Measurements from ENCODE around the gene SV2A. TPM values are rescaled to one million over a fixed set of nuclear protein-coding genes. Genes with fewer than 3 reads are reported as not detected.

Gene SV2A
- total RNA-seq, 1 donor from 2014 or later: 12.7 TPM

DNA sequence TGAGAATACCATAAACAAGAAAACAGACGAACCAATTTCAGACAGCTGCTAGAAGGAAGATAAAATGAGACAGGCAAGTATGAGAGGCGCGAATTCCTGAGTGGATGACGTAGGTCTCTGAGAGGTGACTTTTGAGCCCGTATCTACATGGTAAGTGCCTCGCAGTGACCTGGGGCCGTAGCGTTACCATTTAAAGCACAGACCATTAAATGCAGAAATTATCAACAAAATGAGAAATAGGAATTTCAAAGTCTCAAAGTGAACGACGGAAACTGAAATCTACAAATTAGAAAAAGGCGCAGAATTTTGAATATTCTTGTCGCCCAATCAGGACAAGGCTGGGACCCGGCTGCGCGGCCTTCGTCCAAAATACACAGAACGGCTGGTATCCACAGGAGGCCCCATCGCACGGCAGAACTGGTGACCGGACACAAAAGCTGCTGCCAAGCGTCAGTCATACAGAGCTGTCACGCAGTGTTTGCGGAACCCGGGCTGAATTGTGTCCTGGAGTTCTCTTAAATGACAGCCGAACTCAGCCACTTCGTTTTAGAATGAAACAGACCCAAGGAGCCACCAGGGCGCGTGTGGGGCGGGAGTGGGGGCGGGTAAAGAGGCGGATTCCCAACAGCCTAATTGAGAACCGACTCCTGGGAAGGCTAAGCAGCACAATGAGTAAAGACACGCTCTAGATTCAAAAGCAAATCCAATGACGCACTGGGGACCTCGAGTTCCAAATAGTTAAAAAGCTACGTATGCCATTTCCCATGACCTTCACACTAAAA lies 32.1 kb downstream of the SV2A start:
- peak; percentile 40 for DNase-seq (ENCODE audit: low spot score)
- no peaks in the 10 kb centered on the region for H3K4me1 Mint-ChIP-seq (ENCODE audit: unreplicated experiment)
- H3K27ac Mint-ChIP-seq (ENCODE audit: unreplicated experiment): no peak overlapping the region
- no peaks in the 10 kb centered on the region for H3K36me3 Mint-ChIP-seq (ENCODE audit: low read depth, unreplicated experiment)
- H3K27me3 Mint-ChIP-seq (ENCODE audit: unreplicated experiment): no peaks in the 10 kb centered on the region
- TF ChIP-seq, protein P1, sequence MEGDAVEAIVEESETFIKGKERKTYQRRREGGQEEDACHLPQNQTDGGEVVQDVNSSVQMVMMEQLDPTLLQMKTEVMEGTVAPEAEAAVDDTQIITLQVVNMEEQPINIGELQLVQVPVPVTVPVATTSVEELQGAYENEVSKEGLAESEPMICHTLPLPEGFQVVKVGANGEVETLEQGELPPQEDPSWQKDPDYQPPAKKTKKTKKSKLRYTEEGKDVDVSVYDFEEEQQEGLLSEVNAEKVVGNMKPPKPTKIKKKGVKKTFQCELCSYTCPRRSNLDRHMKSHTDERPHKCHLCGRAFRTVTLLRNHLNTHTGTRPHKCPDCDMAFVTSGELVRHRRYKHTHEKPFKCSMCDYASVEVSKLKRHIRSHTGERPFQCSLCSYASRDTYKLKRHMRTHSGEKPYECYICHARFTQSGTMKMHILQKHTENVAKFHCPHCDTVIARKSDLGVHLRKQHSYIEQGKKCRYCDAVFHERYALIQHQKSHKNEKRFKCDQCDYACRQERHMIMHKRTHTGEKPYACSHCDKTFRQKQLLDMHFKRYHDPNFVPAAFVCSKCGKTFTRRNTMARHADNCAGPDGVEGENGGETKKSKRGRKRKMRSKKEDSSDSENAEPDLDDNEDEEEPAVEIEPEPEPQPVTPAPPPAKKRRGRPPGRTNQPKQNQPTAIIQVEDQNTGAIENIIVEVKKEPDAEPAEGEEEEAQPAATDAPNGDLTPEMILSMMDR (IDR thresholded peaks at IDR 0.05; ENCODE audit: unreplicated experiment): no peak
- no peak overlapping the region for H3K4me3 Mint-ChIP-seq (ENCODE audit: unreplicated experiment)
- no peaks in the 10 kb centered on the region for H3K9me3 Mint-ChIP-seq (ENCODE audit: unreplicated experiment)

DNA sequence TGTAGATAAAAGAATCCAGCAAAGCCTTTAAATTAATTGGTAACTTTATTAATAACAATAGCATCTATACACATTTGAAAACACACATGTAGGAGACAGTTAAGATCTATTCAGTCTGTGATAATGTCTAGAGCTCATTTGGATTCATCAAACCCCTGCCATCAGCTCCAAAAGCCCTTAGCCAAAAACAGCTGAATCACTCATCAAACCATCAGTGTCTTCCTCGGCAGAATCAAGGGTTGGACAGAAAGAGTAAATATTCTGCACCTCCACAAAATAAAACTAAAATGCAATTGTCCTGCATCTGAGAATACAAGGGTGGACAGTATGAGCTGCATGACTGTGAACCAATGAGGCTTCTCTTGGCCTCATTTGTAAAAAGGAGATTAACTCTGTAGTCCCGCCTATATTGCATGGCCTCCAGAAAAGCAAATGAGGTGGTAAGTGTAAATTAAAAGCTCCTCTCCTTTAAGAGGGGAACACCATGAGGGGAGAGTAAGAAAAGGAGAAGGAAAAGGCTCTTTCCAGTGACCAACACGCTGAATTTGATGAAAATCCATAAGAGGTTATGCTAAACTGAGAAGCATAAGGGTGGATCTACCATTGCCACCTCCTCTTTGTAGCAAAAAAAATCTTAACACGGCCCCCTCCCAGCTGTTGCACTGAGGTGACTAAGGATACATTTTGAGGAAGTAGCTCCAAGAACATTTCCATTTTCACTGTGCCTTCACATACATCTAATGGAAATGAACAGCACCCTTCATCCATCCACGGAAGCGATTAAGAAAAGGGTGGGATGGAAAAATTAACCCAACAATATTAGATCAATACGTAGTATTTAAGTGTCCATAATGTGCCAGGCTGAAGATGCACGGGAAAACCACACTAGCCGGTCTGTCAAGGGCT lies 33.0 kb downstream of the SV2A start:
- Mint-ChIP-seq H3K27ac (ENCODE audit: unreplicated experiment) (no peak overlapping the region), H3K9me3 (ENCODE audit: unreplicated experiment) (no peaks in the 10 kb centered on the region), H3K27me3 (ENCODE audit: unreplicated experiment) (no peaks in the 10 kb centered on the region), H3K4me3 (ENCODE audit: unreplicated experiment) (no peak overlapping the region), H3K36me3 (ENCODE audit: low read depth, unreplicated experiment) (no peaks in the 10 kb centered on the region), H3K4me1 (ENCODE audit: unreplicated experiment) (no peaks in the 10 kb centered on the region)
- DNase-seq (ENCODE audit: low spot score): no peak
- TF ChIP-seq, protein P1 (IDR thresholded peaks at IDR 0.05; ENCODE audit: unreplicated experiment): no peak

DNA sequence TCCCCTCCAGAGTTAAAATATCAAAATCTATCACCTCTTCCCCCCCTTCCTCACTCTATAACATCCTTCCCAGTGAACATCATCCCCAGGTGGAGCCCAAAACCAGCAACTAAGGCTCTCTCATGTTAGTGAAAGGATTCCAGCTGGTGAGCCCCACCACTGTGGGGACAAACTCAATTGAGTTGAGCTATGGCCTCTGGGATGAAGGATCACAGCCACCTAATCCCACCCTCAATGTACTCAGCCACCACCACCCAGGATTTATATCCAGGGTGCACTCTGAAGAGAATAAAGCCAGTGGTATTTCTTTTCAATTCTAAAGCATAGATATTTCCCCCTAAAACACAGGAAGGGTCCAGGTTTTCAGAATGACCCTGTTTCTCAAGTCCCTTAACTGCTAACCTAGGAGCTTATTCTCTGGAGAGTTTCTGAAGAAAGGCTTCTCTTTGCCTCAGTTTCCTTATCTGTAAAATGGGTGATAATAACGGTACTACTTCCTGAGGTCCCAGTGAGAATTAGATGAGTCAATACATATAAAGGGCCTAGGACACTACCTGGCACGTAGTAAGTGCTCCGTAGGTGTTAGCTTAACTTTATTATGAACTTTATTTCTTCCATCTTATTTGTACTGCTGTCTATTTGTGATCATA lies 33.9 kb downstream of the SV2A start:
- no peaks in the 10 kb centered on the region for H3K9me3 Mint-ChIP-seq (ENCODE audit: unreplicated experiment)
- H3K4me1 Mint-ChIP-seq (ENCODE audit: unreplicated experiment): no peaks in the 10 kb centered on the region
- peak overlapping the region; percentile 10 for H3K4me3 Mint-ChIP-seq (ENCODE audit: unreplicated experiment)
- TF ChIP-seq, protein P1 (IDR thresholded peaks at IDR 0.05; ENCODE audit: unreplicated experiment): no peak
- H3K27me3 Mint-ChIP-seq (ENCODE audit: unreplicated experiment): no peaks in the 10 kb centered on the region
- DNase-seq (ENCODE audit: low spot score): no peak
- H3K27ac Mint-ChIP-seq (ENCODE audit: unreplicated experiment): no peak overlapping the region
- no peaks in the 10 kb centered on the region for H3K36me3 Mint-ChIP-seq (ENCODE audit: low read depth, unreplicated experiment)

DNA sequence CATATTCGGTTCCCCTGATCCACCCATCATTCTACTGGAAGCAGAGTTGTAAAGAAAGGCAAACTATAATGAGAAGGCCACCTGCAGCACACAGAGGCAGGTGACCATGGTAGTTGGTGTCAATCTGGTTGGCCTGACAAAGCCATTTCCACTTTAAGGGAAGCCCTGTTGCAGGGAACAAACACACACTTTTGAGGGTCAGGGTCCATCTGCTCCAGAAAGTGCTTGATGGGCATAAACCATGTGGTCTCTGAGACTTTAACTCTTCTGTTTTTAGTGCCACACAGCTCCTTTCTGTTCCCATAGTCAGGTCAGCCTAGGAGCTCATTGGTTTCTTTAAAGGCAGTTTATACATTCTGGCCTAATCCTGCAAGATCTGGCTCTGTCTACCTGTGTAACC lies 35.8 kb downstream of the SV2A start:
- H3K27me3 Mint-ChIP-seq (ENCODE audit: unreplicated experiment): no peaks in the 10 kb centered on the region

More for the DNA sequence above, 35.8 kb downstream of the SV2A start:
- no peak for DNase-seq (ENCODE audit: low spot score)
- TF ChIP-seq, protein P1 (IDR thresholded peaks at IDR 0.05; ENCODE audit: unreplicated experiment): no peak
- H3K36me3 Mint-ChIP-seq (ENCODE audit: low read depth, unreplicated experiment): no peaks in the 10 kb centered on the region
- no peaks in the 10 kb centered on the region for H3K9me3 Mint-ChIP-seq (ENCODE audit: unreplicated experiment)
- no peaks in the 10 kb centered on the region for H3K4me1 Mint-ChIP-seq (ENCODE audit: unreplicated experiment)
- H3K4me3 Mint-ChIP-seq (ENCODE audit: unreplicated experiment): no peak overlapping the region
- H3K27ac Mint-ChIP-seq (ENCODE audit: unreplicated experiment): no peak overlapping the region

All from endothelial cell (in vitro differentiated cells).